Spinal cord (tissue), 10 donors: ENCODE data around the gene GSX2. TPM values are rescaled to one million over a fixed set of nuclear protein-coding genes. Genes with fewer than 3 reads are reported as not detected.

Source experiments
- DNase-seq, 6 donors: peaks; one replicate each; pipeline versions ENCODE4 v3.0.0 to v3.0.0-alpha.2; 2013 to 2015; ENCODE audit warnings: low spot score in 6 of 6, low read depth in 4 of 6
- H3K27ac ChIP-seq: one replicate; pipeline ENCODE4 v1.5.1; 2013; ENCODE audit warnings: low read depth, low read length, control low read depth
- H3K27me3 ChIP-seq: one replicate; pipeline ENCODE4 v1.6.1; 2013; ENCODE audit warnings: low read length; ENCODE audit not compliant: control insufficient read depth, insufficient read depth
- H3K36me3 ChIP-seq: one replicate; pipeline ENCODE4 v1.6.1; 2013; ENCODE audit warnings: low read length; ENCODE audit not compliant: control insufficient read depth, insufficient read depth
- H3K4me1 ChIP-seq: one replicate; pipeline ENCODE4 v1.6.1; 2013; ENCODE audit warnings: low read length; ENCODE audit not compliant: control insufficient read depth, insufficient read depth
- H3K4me3 ChIP-seq: one replicate; pipeline ENCODE4 v1.5.1; 2013; ENCODE audit warnings: low read depth, low read length, control low read depth
- H3K9me3 ChIP-seq: one replicate; pipeline ENCODE4 v1.6.1; 2013; ENCODE audit warnings: low read length; ENCODE audit not compliant: control insufficient read depth, insufficient read depth
- WGBS: methylation state at CpG from one replicate; pipeline ENCODE4 v1.1.5; 2013; ENCODE audit warnings: missing lambda C conversion rate; ENCODE audit not compliant: insufficient coverage; 5-methylcytosine and 5-hydroxymethylcytosine counted together
- polyA plus RNA-seq, 2 donors: library from polyadenylated mRNA; unstranded; fragments of 120-200 nt; gene quantifications; one replicate each; pipeline ENCODE4 v1.2.1, GENCODE V29; 2013; ENCODE audit not compliant: insufficient read length in 2 of 2
- small RNA-seq: library from RNA; depleted of rRNA; stranded (forward); fragments of <200 nt; gene quantifications from one replicate; pipeline ENCODE3, GENCODE V24; 2014; ENCODE audit warnings: low replicate concordance
- total RNA-seq, 2 donors: library from RNA; depleted of rRNA in 1 of 2; stranded (reverse); fragments of 120-200 nt in 1 of 2; fragments of >200 nt in 1 of 2; gene quantifications; one replicate each; pipeline versions ENCODE4 v1.2.3 to v1.2.4, GENCODE V29; 2013 to 2014
- donor health status: healthy.

The GSX2 gene
- total and polyA plus RNA-seq, 4 donors = 0.17 to 0.20 TPM; not detected in 2

- H3K27me3 ChIP-seq = no peaks in the 10 kb centered on the region
- no peak overlapping the region for H3K4me3 ChIP-seq
- WGBS = 100% methylated on average over 2 of the region's 5 CpGs
- H3K9me3 ChIP-seq = no peaks in the 10 kb centered on the region
- no peak overlapping the region for H3K27ac ChIP-seq
- no peaks in the 10 kb centered on the region for H3K4me1 ChIP-seq
- H3K36me3 ChIP-seq = no peaks in the 10 kb centered on the region
- DNase-seq = no peak
Observed at GRCh38 chr4:54144661-54145171, 44.8 kb downstream of the GSX2 start.

GRCh38 chr4:54146139-54146538, 46.2 kb downstream of the GSX2 start:
- no peak for DNase-seq
- WGBS = 100% methylated on average over 1 of the region's 4 CpGs
- Histone ChIP-seq H3K4me1 (no peaks in the 10 kb centered on the region), H3K36me3 (no peaks in the 10 kb centered on the region), H3K9me3 (no peaks in the 10 kb centered on the region), H3K27me3 (no peaks in the 10 kb centered on the region), H3K27ac (no peak overlapping the region), H3K4me3 (no peak overlapping the region)

- H3K4me3 ChIP-seq = no peak overlapping the region
- WGBS = 59% methylated on average over 45 of the region's 46 CpGs
Observed at GRCh38 chr4:54149323-54149722, 49.4 kb downstream of the GSX2 start.

More at GRCh38 chr4:54149323-54149722, 49.4 kb downstream of the GSX2 start:
- Histone ChIP-seq H3K27ac (no peak overlapping the region), H3K27me3 (no peaks in the 10 kb centered on the region), H3K36me3 (no peaks in the 10 kb centered on the region), H3K4me1 (no peaks in the 10 kb centered on the region), H3K9me3 (no peaks in the 10 kb centered on the region)
- no peak for DNase-seq

Small RNA genes within 50 kb of the gene (small RNA-seq; reads per million reads assigned to genes)
- gene AC110792.1 = not detected

Other genes starting within 250 kb of the GSX2 start
- 10 to 100 TPM; 27.8 to 39.5 TPM for gene CHIC2, start 35.6 kb upstream of the GSX2 start, total RNA-seq
- gene CHIC2, start 35.6 kb upstream of the GSX2 start, polyA plus RNA-seq = 10 to 100 TPM; 21.0 to 27.3 TPM
- 100 to 1,000 TPM; 150 to 171 TPM for gene PDGFRA, start 129.1 kb downstream of the GSX2 start, total RNA-seq
- 100 to 1,000 TPM in 1 of 2 donors, 10 to 100 TPM in 1; 82.6 to 129 TPM for gene PDGFRA, start 129.1 kb downstream of the GSX2 start, polyA plus RNA-seq